Lower lobe of right lung (tissue), 2 donors: Measurements from ENCODE around the gene IFIT2. TPM values are rescaled to one million over a fixed set of nuclear protein-coding genes. Genes with fewer than 3 reads are reported as not detected.
"Not testable (repeated sequence)": the region's sequence is repeated elsewhere in the genome, so short reads cannot be mapped to it uniquely, and the experiment has no call there.

Experiments used
- ATAC-seq, 2 donors: fragments of 200-7000 bp; cut with Tn5 transposase; one replicate each; pipeline ENCODE4 v1.9.1; 2020 to 2022; ENCODE audit warnings: mild to moderate bottlenecking in 2 of 2, moderate library complexity in 2 of 2
- DNase-seq: peaks from one replicate; pipeline ENCODE4 v3.0.0-alpha.2; 2020
- H3K27ac ChIP-seq: fragments of 200-600 bp; one replicate; pipeline ENCODE4 v1.8.0; 2022
- H3K27me3 ChIP-seq: fragments of 200-600 bp; one replicate; pipeline ENCODE4 v1.8.0; 2022; ENCODE audit warnings: low read depth
- H3K36me3 ChIP-seq: fragments of 200-600 bp; one replicate; pipeline ENCODE4 v1.8.0; 2022; ENCODE audit warnings: mild to moderate bottlenecking
- H3K4me1 ChIP-seq: fragments of 200-600 bp; one replicate; pipeline ENCODE4 v1.8.0; 2022
- H3K4me3 ChIP-seq: fragments of 200-600 bp; one replicate; pipeline ENCODE4 v1.8.0; 2022; ENCODE audit warnings: mild to moderate bottlenecking
- H3K9me3 ChIP-seq: fragments of 200-600 bp; one replicate; pipeline ENCODE4 v1.8.0; 2022
- CTCF ChIP-seq: fragments of 200-600 bp; IDR thresholded peaks from one replicate; pipeline ENCODE4 v1.8.0; 2022; ENCODE audit warnings: antibody characterized with exemption, mild to moderate bottlenecking
- intact Hi-C: fragments of 100-400 bp; cut with DNase I; formaldehyde crosslinking; loops from one replicate; pipeline ENCODE4 v1.11.0; 2022
- long read RNA-seq: library from polyadenylated mRNA; unstranded; transcript quantifications from one replicate; pipeline ENCODE4 v2.0.0, GENCODE V29; 2021
- total RNA-seq: library from RNA; stranded (reverse); fragmentation: NEBNext Ultra II Directional; extraction: Animal tissue kit (Norgen Biotek cat#: 25700); gene quantifications from one replicate; pipeline ENCODE4 v1.2.1, GENCODE V29; 2021
- donor health status: DM: no; HTN: yes; CAD: no; lungs with severe emphysema.

The IFIT2 gene
- 64.8 TPM for total RNA-seq
- long read RNA-seq, transcript IFIT2-201 (2 exons, 3,489 nt): major isoform, 402 of 417 reads
- long read RNA-seq, partial matches to known transcripts: 0 of 417 reads
- long read RNA-seq, other reads (novel, unspliced or antisense): 15 of 417 reads

- peak within 1 kb of the TSS; percentile 66 for H3K4me3 ChIP-seq
- H3K27me3 ChIP-seq: no peaks in the 10 kb centered on the region
- no peak for TF ChIP-seq CTCF
- peak within 1 kb of the TSS; percentile 93 for H3K27ac ChIP-seq
- peaks cover 13% of the 10 kb centered on the region for H3K36me3 ChIP-seq
- intact Hi-C loops: no loop called here
- peak; percentile 83 to 88 for ATAC-seq
- H3K9me3 ChIP-seq: no peaks in the 10 kb centered on the region
- peaks cover 33% of the 10 kb centered on the region for H3K4me1 ChIP-seq
- no peak for DNase-seq
These were observed at the start of gene IFIT2 for GRCh38 chr10:89301721-89302445. Gene IFIT2, plus strand, starts transcription at chr10:89302046. Its CDS starts 78 bp downstream, at chr10:89302124.

- Histone ChIP-seq H3K4me3 (peak overlapping the region; percentile 73), H3K9me3 (no peaks in the 10 kb centered on the region), H3K27ac (peak overlapping the region; percentile 80), H3K36me3 (no peaks in the 10 kb centered on the region), H3K4me1 (peaks cover 10% of the 10 kb centered on the region), H3K27me3 (no peaks in the 10 kb centered on the region)
- ATAC-seq: no peak
- intact Hi-C loops: no loop called here
- DNase-seq: no peak
- TF ChIP-seq CTCF: no peak
These were observed 49.6 kb upstream of the IFIT2 start for GRCh38 chr10:89252225-89252585.

- H3K27ac ChIP-seq, H3K9me3 ChIP-seq, DNase-seq, H3K27me3 ChIP-seq, H3K4me3 ChIP-seq, H3K36me3 ChIP-seq, ATAC-seq, intact Hi-C loops: not testable (repeated sequence)
- peaks cover 10% of the 10 kb centered on the region for H3K4me1 ChIP-seq
These were observed 46.7 kb upstream of the IFIT2 start for GRCh38 chr10:89255091-89255579.

GRCh38 chr10:89255793-89256192, 46.1 kb upstream of the IFIT2 start:
- H3K4me3 ChIP-seq: no peak overlapping the region
- H3K9me3 ChIP-seq: no peaks in the 10 kb centered on the region
- no peaks in the 10 kb centered on the region for H3K27me3 ChIP-seq
- H3K4me1 ChIP-seq: peaks cover 8% of the 10 kb centered on the region
- TF ChIP-seq CTCF: no peak
- intact Hi-C loops: no loop called here
- no peaks in the 10 kb centered on the region for H3K36me3 ChIP-seq
- DNase-seq: no peak
- ATAC-seq: no peak
- no peak overlapping the region for H3K27ac ChIP-seq

GRCh38 chr10:89256340-89256739, 45.5 kb upstream of the IFIT2 start:
- no peak overlapping the region for H3K27ac ChIP-seq
- intact Hi-C loops: no loop called here
- no peak for TF ChIP-seq CTCF
- H3K4me1 ChIP-seq: peaks cover 5% of the 10 kb centered on the region
- no peaks in the 10 kb centered on the region for H3K36me3 ChIP-seq
- no peak for ATAC-seq
- no peaks in the 10 kb centered on the region for H3K27me3 ChIP-seq
- no peak overlapping the region for H3K4me3 ChIP-seq
- DNase-seq: no peak
- no peaks in the 10 kb centered on the region for H3K9me3 ChIP-seq

GRCh38 chr10:89256962-89257361, 44.9 kb upstream of the IFIT2 start:
- no peak overlapping the region for H3K27ac ChIP-seq
- no peaks in the 10 kb centered on the region for H3K27me3 ChIP-seq
- H3K4me1 ChIP-seq: peaks cover 5% of the 10 kb centered on the region
- H3K36me3 ChIP-seq: no peaks in the 10 kb centered on the region
- no peak for DNase-seq
- no peak overlapping the region for H3K4me3 ChIP-seq
- no peak for ATAC-seq
- intact Hi-C loops: no loop called here
- no peak for TF ChIP-seq CTCF
- no peaks in the 10 kb centered on the region for H3K9me3 ChIP-seq
